Measurements from ENCODE around the gene DHX40.
"Not testable (repeated sequence)": the region's sequence is repeated elsewhere in the genome, so short reads cannot be mapped to it uniquely, and the experiment has no call there.

The DHX40 gene

GRCh38 chr17:59565171-59565958, at the start of gene DHX40:
TSS of gene DHX40 (plus strand) at chr17:59565610. CDS start at chr17:59565672, 62 bp downstream.
- DNase-seq (ENCODE audit: low spot score): peak; percentile 91
- Mint-ChIP-seq H3K4me3 (peak within 1 kb of the TSS; percentile 99), H3K4me1 (ENCODE audit: low read depth) (peaks cover 20% of the 10 kb centered on the region), H3K9me3 (peaks cover 7% of the 10 kb centered on the region), H3K27ac (peak within 1 kb of the TSS; percentile 98), H3K27me3 (ENCODE audit: low read depth) (no peaks in the 10 kb centered on the region), H3K36me3 (ENCODE audit: low read depth) (peaks cover 10% of the 10 kb centered on the region)

- DNase-seq (ENCODE audit: low spot score): no peak
- no peaks in the 10 kb centered on the region for H3K36me3 Mint-ChIP-seq (ENCODE audit: low read depth)
- peaks cover 2% of the 10 kb centered on the region for H3K4me1 Mint-ChIP-seq (ENCODE audit: low read depth)
- H3K27me3 Mint-ChIP-seq (ENCODE audit: low read depth): peaks cover 13% of the 10 kb centered on the region
- H3K9me3 Mint-ChIP-seq: no peaks in the 10 kb centered on the region
- no peak overlapping the region for H3K4me3 Mint-ChIP-seq
- H3K27ac Mint-ChIP-seq: no peak overlapping the region
Observed at GRCh38 chr17:59516451-59516850, 49.0 kb upstream of the DHX40 start.

GRCh38 chr17:59519132-59519531, 46.3 kb upstream of the DHX40 start:
- DNase-seq (ENCODE audit: low spot score): no peak
- Mint-ChIP-seq H3K4me3 (no peak overlapping the region), H3K9me3 (no peaks in the 10 kb centered on the region), H3K36me3 (ENCODE audit: low read depth) (no peaks in the 10 kb centered on the region), H3K27ac (no peak overlapping the region), H3K4me1 (ENCODE audit: low read depth) (peaks cover 5% of the 10 kb centered on the region), H3K27me3 (ENCODE audit: low read depth) (peaks cover 17% of the 10 kb centered on the region)

GRCh38 chr17:59520251-59520650, 45.2 kb upstream of the DHX40 start:
- H3K4me1 Mint-ChIP-seq (ENCODE audit: low read depth): peaks cover 5% of the 10 kb centered on the region
- no peak overlapping the region for H3K4me3 Mint-ChIP-seq
- peaks cover 17% of the 10 kb centered on the region for H3K27me3 Mint-ChIP-seq (ENCODE audit: low read depth)
- DNase-seq (ENCODE audit: low spot score): no peak
- H3K9me3 Mint-ChIP-seq: no peaks in the 10 kb centered on the region
- no peak overlapping the region for H3K27ac Mint-ChIP-seq
- no peaks in the 10 kb centered on the region for H3K36me3 Mint-ChIP-seq (ENCODE audit: low read depth)

GRCh38 chr17:59521465-59522126, 43.8 kb upstream of the DHX40 start:
- no peaks in the 10 kb centered on the region for H3K36me3 Mint-ChIP-seq (ENCODE audit: low read depth)
- H3K9me3 Mint-ChIP-seq: no peaks in the 10 kb centered on the region
- no peak overlapping the region for H3K27ac Mint-ChIP-seq
- H3K4me3 Mint-ChIP-seq: no peak overlapping the region
- peak; percentile 35 for DNase-seq (ENCODE audit: low spot score)
- H3K4me1 Mint-ChIP-seq (ENCODE audit: low read depth): peaks cover 5% of the 10 kb centered on the region
- H3K27me3 Mint-ChIP-seq (ENCODE audit: low read depth): peaks cover 25% of the 10 kb centered on the region

GRCh38 chr17:59524930-59525329, 40.5 kb upstream of the DHX40 start:
- not testable (repeated sequence) for DNase-seq (ENCODE audit: low spot score); H3K4me1 Mint-ChIP-seq (ENCODE audit: low read depth); H3K4me3 Mint-ChIP-seq; H3K36me3 Mint-ChIP-seq (ENCODE audit: low read depth); H3K27ac Mint-ChIP-seq; H3K9me3 Mint-ChIP-seq
- peaks cover 33% of the 10 kb centered on the region for H3K27me3 Mint-ChIP-seq (ENCODE audit: low read depth)

GRCh38 chr17:59525668-59526067, 39.7 kb upstream of the DHX40 start:
- no peaks in the 10 kb centered on the region for H3K36me3 Mint-ChIP-seq (ENCODE audit: low read depth)
- DNase-seq (ENCODE audit: low spot score): no peak
- H3K4me1 Mint-ChIP-seq (ENCODE audit: low read depth): peaks cover 5% of the 10 kb centered on the region
- peaks cover 28% of the 10 kb centered on the region for H3K27me3 Mint-ChIP-seq (ENCODE audit: low read depth)
- H3K27ac Mint-ChIP-seq: no peak overlapping the region
- H3K4me3 Mint-ChIP-seq: no peak overlapping the region
- no peaks in the 10 kb centered on the region for H3K9me3 Mint-ChIP-seq

GRCh38 chr17:59526451-59526850, 39.0 kb upstream of the DHX40 start:
- DNase-seq (ENCODE audit: low spot score): no peak
- Mint-ChIP-seq H3K4me1 (ENCODE audit: low read depth) (peaks cover 2% of the 10 kb centered on the region), H3K4me3 (no peak overlapping the region), H3K9me3 (no peaks in the 10 kb centered on the region), H3K27me3 (ENCODE audit: low read depth) (peaks cover 22% of the 10 kb centered on the region), H3K36me3 (ENCODE audit: low read depth) (no peaks in the 10 kb centered on the region), H3K27ac (no peak overlapping the region)

- Mint-ChIP-seq H3K4me3 (no peak overlapping the region), H3K27ac (no peak overlapping the region), H3K27me3 (ENCODE audit: low read depth) (peaks cover 18% of the 10 kb centered on the region), H3K9me3 (no peaks in the 10 kb centered on the region), H3K4me1 (ENCODE audit: low read depth) (no peaks in the 10 kb centered on the region), H3K36me3 (ENCODE audit: low read depth) (no peaks in the 10 kb centered on the region)
- DNase-seq (ENCODE audit: low spot score): no peak
Observed at GRCh38 chr17:59527325-59527917, 38.0 kb upstream of the DHX40 start.

- H3K27ac Mint-ChIP-seq: no peak overlapping the region
- peaks cover 21% of the 10 kb centered on the region for H3K27me3 Mint-ChIP-seq (ENCODE audit: low read depth)
- no peaks in the 10 kb centered on the region for H3K9me3 Mint-ChIP-seq
- no peaks in the 10 kb centered on the region for H3K4me1 Mint-ChIP-seq (ENCODE audit: low read depth)
- DNase-seq (ENCODE audit: low spot score): no peak
- H3K4me3 Mint-ChIP-seq: no peak overlapping the region
- H3K36me3 Mint-ChIP-seq (ENCODE audit: low read depth): no peaks in the 10 kb centered on the region
Observed at GRCh38 chr17:59527931-59528330, 37.5 kb upstream of the DHX40 start.

- Mint-ChIP-seq H3K27ac (no peak overlapping the region), H3K27me3 (ENCODE audit: low read depth) (peaks cover 19% of the 10 kb centered on the region), H3K4me3 (no peak overlapping the region), H3K36me3 (ENCODE audit: low read depth) (no peaks in the 10 kb centered on the region), H3K4me1 (ENCODE audit: low read depth) (no peaks in the 10 kb centered on the region), H3K9me3 (no peaks in the 10 kb centered on the region)
- DNase-seq (ENCODE audit: low spot score): no peak
Observed at GRCh38 chr17:59530531-59530930, 34.9 kb upstream of the DHX40 start.

GRCh38 chr17:59533694-59534093, 31.7 kb upstream of the DHX40 start:
- H3K4me3 Mint-ChIP-seq: no peak overlapping the region

GRCh38 chr17:59534583-59534982, 30.8 kb upstream of the DHX40 start:
- Mint-ChIP-seq H3K36me3 (ENCODE audit: low read depth) (no peaks in the 10 kb centered on the region), H3K4me3 (no peak overlapping the region), H3K9me3 (no peaks in the 10 kb centered on the region), H3K4me1 (ENCODE audit: low read depth) (no peaks in the 10 kb centered on the region), H3K27ac (no peak overlapping the region), H3K27me3 (ENCODE audit: low read depth) (peaks cover 12% of the 10 kb centered on the region)
- DNase-seq (ENCODE audit: low spot score): no peak

More at GRCh38 chr17:59533694-59534093, 31.7 kb upstream of the DHX40 start:
- no peak for DNase-seq (ENCODE audit: low spot score)
- Mint-ChIP-seq H3K4me1 (ENCODE audit: low read depth) (no peaks in the 10 kb centered on the region), H3K27ac (no peak overlapping the region), H3K27me3 (ENCODE audit: low read depth) (peaks cover 12% of the 10 kb centered on the region), H3K9me3 (no peaks in the 10 kb centered on the region), H3K36me3 (ENCODE audit: low read depth) (no peaks in the 10 kb centered on the region)

- H3K27ac Mint-ChIP-seq: no peak overlapping the region
- H3K27me3 Mint-ChIP-seq (ENCODE audit: low read depth): peaks cover 25% of the 10 kb centered on the region
- no peaks in the 10 kb centered on the region for H3K4me1 Mint-ChIP-seq (ENCODE audit: low read depth)
- H3K4me3 Mint-ChIP-seq: no peak overlapping the region
- H3K36me3 Mint-ChIP-seq (ENCODE audit: low read depth): no peaks in the 10 kb centered on the region
- no peaks in the 10 kb centered on the region for H3K9me3 Mint-ChIP-seq
- DNase-seq (ENCODE audit: low spot score): no peak
Observed at GRCh38 chr17:59538195-59538909, 27.1 kb upstream of the DHX40 start.

All from T-helper 2 cell treated with Interferon-gamma antibody and Interleukin-4, amounts not matched to agents 5 μg/mL and 100 μg/mL, for 36 hours (primary cell).